ENCODE data around the gene KCNK7.

The KCNK7 gene

GRCh38 chr11:65571940-65572339, 23.7 kb downstream of the KCNK7 start:
- H3K36me3 ChIP-seq (ENCODE audit: control insufficient read depth, insufficient read depth, low read length), result no peaks in the 10 kb centered on the region
- peak overlapping the region; percentile 47 for H3K27ac ChIP-seq
- H3K9ac ChIP-seq, result no peak overlapping the region
- no peaks in the 10 kb centered on the region for H3K9me3 ChIP-seq (ENCODE audit: control insufficient read depth, low read length)
- peak overlapping the region; percentile 22 for H3K4me3 ChIP-seq (ENCODE audit: low read depth, low read length)
- H2AFZ ChIP-seq, result no peak overlapping the region
- peaks cover 14% of the 10 kb centered on the region for H3K4me1 ChIP-seq
- peaks cover 1% of the 10 kb centered on the region for H3K79me2 ChIP-seq
- no peaks in the 10 kb centered on the region for H3K27me3 ChIP-seq (ENCODE audit: control insufficient read depth, insufficient read depth, low read length)
- peak; percentile 19 for TF ChIP-seq CTCF (IDR thresholded peaks at IDR 0.05)
- H3K4me2 ChIP-seq (ENCODE audit: low read length), result peak overlapping the region; percentile 63

- no peak overlapping the region for H3K27ac ChIP-seq
- no peak for TF ChIP-seq CTCF (IDR thresholded peaks at IDR 0.05)
- H3K79me2 ChIP-seq, result peaks cover 6% of the 10 kb centered on the region
- no peaks in the 10 kb centered on the region for H3K9me3 ChIP-seq (ENCODE audit: control insufficient read depth, low read length)
- no peak overlapping the region for H2AFZ ChIP-seq
- H3K4me2 ChIP-seq (ENCODE audit: low read length), result peak overlapping the region; percentile 63
- no peaks in the 10 kb centered on the region for H3K36me3 ChIP-seq (ENCODE audit: control insufficient read depth, insufficient read depth, low read length)
- no peaks in the 10 kb centered on the region for H3K27me3 ChIP-seq (ENCODE audit: control insufficient read depth, insufficient read depth, low read length)
- H3K4me3 ChIP-seq (ENCODE audit: low read depth, low read length), result no peak overlapping the region
- no peak overlapping the region for H3K9ac ChIP-seq
- peaks cover 14% of the 10 kb centered on the region for H3K4me1 ChIP-seq
Observed at GRCh38 chr11:65571420-65571819, 24.2 kb downstream of the KCNK7 start.

GRCh38 chr11:65569973-65570918, 25.4 kb downstream of the KCNK7 start, which contains the start of gene ZNRD2:
Gene ZNRD2 (plus strand): TSS chr11:65570477. CDS start chr11:65570492, 15 bp downstream.
- Histone ChIP-seq H3K79me2 (peaks cover 8% of the 10 kb centered on the region), H3K9me3 (ENCODE audit: control insufficient read depth, low read length) (no peaks in the 10 kb centered on the region), H3K27me3 (ENCODE audit: control insufficient read depth, insufficient read depth, low read length) (no peaks in the 10 kb centered on the region), H3K27ac (peak within 1 kb of the TSS; percentile 90), H3K4me2 (ENCODE audit: low read length) (peak within 1 kb of the TSS; percentile 96), H2AFZ (peak within 1 kb of the TSS; percentile 61), H3K4me1 (peaks cover 14% of the 10 kb centered on the region), H3K36me3 (ENCODE audit: control insufficient read depth, insufficient read depth, low read length) (no peaks in the 10 kb centered on the region), H3K4me3 (ENCODE audit: low read depth, low read length) (peak within 1 kb of the TSS; percentile 91), H3K9ac (peak within 1 kb of the TSS; percentile 29)
- TF ChIP-seq CTCF (IDR thresholded peaks at IDR 0.05), result peak; percentile 41

- Histone ChIP-seq H3K27ac (peak overlapping the region; percentile 90), H3K9me3 (ENCODE audit: control insufficient read depth, low read length) (no peaks in the 10 kb centered on the region), H3K9ac (peak overlapping the region; percentile 29), H3K4me2 (ENCODE audit: low read length) (peak overlapping the region; percentile 79), H3K36me3 (ENCODE audit: control insufficient read depth, insufficient read depth, low read length) (no peaks in the 10 kb centered on the region), H3K79me2 (peaks cover 8% of the 10 kb centered on the region), H2AFZ (peak overlapping the region; percentile 61), H3K4me3 (ENCODE audit: low read depth, low read length) (peak overlapping the region; percentile 91), H3K27me3 (ENCODE audit: control insufficient read depth, insufficient read depth, low read length) (no peaks in the 10 kb centered on the region), H3K4me1 (peaks cover 14% of the 10 kb centered on the region)
- no peak for TF ChIP-seq CTCF (IDR thresholded peaks at IDR 0.05)
Observed at GRCh38 chr11:65569164-65569972, 26.2 kb downstream of the KCNK7 start.
